A673 (cell line): ENCODE results near the gene CANX.

Source experiments
- CTCF ChIP-seq: fragments of 300-800, 200-600 bp; sonication (generic); conservative IDR thresholded peaks from 2 replicates; pipeline ENCODE4 v1.5.1; 2017; ENCODE audit warnings: low read depth, mild to moderate bottlenecking, antibody characterized with exemption, low read length, moderate library complexity, mixed read lengths
- EZH2 ChIP-seq: fragments of 200-600 bp; sonication (generic); IDR thresholded peaks from 2 replicates; pipeline ENCODE4 v1.6.1; 2017; ENCODE audit warnings: borderline replicate concordance, low read depth, mild to moderate bottlenecking, mixed read lengths, antibody characterized with exemption, low read length; ENCODE audit not compliant: poor library complexity, severe bottlenecking

GRCh38 chr5:179769796-179770195, 71.0 kb downstream of the CANX start:
- TF ChIP-seq CTCF (no peak), EZH2 (no peak)
